Activated CD4-positive, alpha-beta T cell treated with anti-CD3 and anti-CD28 coated beads, Interleukin-2, amount 10 ng/mL, durations not matched to agents 24 days and 14 days (primary cell): ENCODE data around the gene OBP2B. TPM values are rescaled to one million over a fixed set of nuclear protein-coding genes. Genes with fewer than 3 reads are reported as not detected.
"Not testable (repeated sequence)": the region's sequence is repeated elsewhere in the genome, so short reads cannot be mapped to it uniquely, and the experiment has no call there.

Source experiments
- DNase-seq: peaks from one replicate; pipeline ENCODE4 v3.0.0; 2022
- H3K27ac Mint-ChIP-seq: one replicate; pipeline ENCODE4 v1.8.0; 2022; ENCODE audit warnings: mild to moderate bottlenecking, mixed read lengths
- H3K27me3 Mint-ChIP-seq: one replicate; pipeline ENCODE4 v1.8.0; 2022; ENCODE audit warnings: mixed read lengths
- H3K36me3 Mint-ChIP-seq: one replicate; pipeline ENCODE4 v1.8.0; 2022; ENCODE audit warnings: low read depth, mild to moderate bottlenecking, mixed read lengths
- H3K4me1 Mint-ChIP-seq: one replicate; pipeline ENCODE4 v1.8.0; 2021; ENCODE audit warnings: mixed read lengths
- H3K4me3 Mint-ChIP-seq: one replicate; pipeline ENCODE4 v1.8.0; 2022; ENCODE audit warnings: mild to moderate bottlenecking, moderate library complexity, mixed read lengths
- H3K9me3 Mint-ChIP-seq: one replicate; pipeline ENCODE4 v1.8.0; 2021; ENCODE audit warnings: mixed read lengths
- intact Hi-C: fragments of 100-400 bp; cut with micrococcal nuclease; formaldehyde crosslinking; loops from one replicate; pipeline ENCODE4 v1.15.1; 2023
- total RNA-seq: library from RNA; stranded (reverse); gene quantifications from 2 replicates; pipeline ENCODE4 v1.2.3, GENCODE V29; 2022

OBP2B gene
- total RNA-seq, 1 donor from 2014 or later: not detected

GRCh38 chr9:133233681-133234432 is 24.8 kb upstream of the OBP2B start:
- Mint-ChIP-seq H3K4me3 (no peak overlapping the region), H3K9me3 (no peaks in the 10 kb centered on the region), H3K4me1 (peaks cover 1% of the 10 kb centered on the region), H3K27me3 (peaks cover 8% of the 10 kb centered on the region), H3K27ac (no peak overlapping the region), H3K36me3 (no peaks in the 10 kb centered on the region)
- intact Hi-C loops: no loop called here
- DNase-seq: no peak

- H3K9me3 Mint-ChIP-seq, H3K4me1 Mint-ChIP-seq, H3K27me3 Mint-ChIP-seq, H3K4me3 Mint-ChIP-seq, intact Hi-C loops, H3K36me3 Mint-ChIP-seq, DNase-seq, H3K27ac Mint-ChIP-seq: not testable (repeated sequence)
These were observed 23.0 kb upstream of the OBP2B start for GRCh38 chr9:133231934-133232568.

- H3K9me3 Mint-ChIP-seq, H3K36me3 Mint-ChIP-seq, H3K4me3 Mint-ChIP-seq, H3K4me1 Mint-ChIP-seq, H3K27me3 Mint-ChIP-seq, H3K27ac Mint-ChIP-seq, intact Hi-C loops, DNase-seq: not testable (repeated sequence)
These were observed 21.5 kb upstream of the OBP2B start for GRCh38 chr9:133230514-133230913.

GRCh38 chr9:133230093-133230492 is 21.0 kb upstream of the OBP2B start:
- intact Hi-C loops: no loop called here
- H3K27me3 Mint-ChIP-seq: no peaks in the 10 kb centered on the region

GRCh38 chr9:133228474-133229193 is 19.6 kb upstream of the OBP2B start:
- H3K9me3 Mint-ChIP-seq, H3K27me3 Mint-ChIP-seq, H3K36me3 Mint-ChIP-seq, H3K4me3 Mint-ChIP-seq, intact Hi-C loops, H3K27ac Mint-ChIP-seq, H3K4me1 Mint-ChIP-seq, DNase-seq: not testable (repeated sequence)

More at GRCh38 chr9:133230093-133230492, 21.0 kb upstream of the OBP2B start:
- H3K27ac Mint-ChIP-seq: no peak overlapping the region
- no peaks in the 10 kb centered on the region for H3K4me1 Mint-ChIP-seq
- no peak overlapping the region for H3K4me3 Mint-ChIP-seq
- H3K36me3 Mint-ChIP-seq: no peaks in the 10 kb centered on the region
- H3K9me3 Mint-ChIP-seq: no peaks in the 10 kb centered on the region
- no peak for DNase-seq

GRCh38 chr9:133227996-133228395 is 18.9 kb upstream of the OBP2B start:
- H3K9me3 Mint-ChIP-seq, H3K27ac Mint-ChIP-seq, H3K27me3 Mint-ChIP-seq, H3K4me1 Mint-ChIP-seq, DNase-seq, intact Hi-C loops, H3K36me3 Mint-ChIP-seq, H3K4me3 Mint-ChIP-seq: not testable (repeated sequence)

- H3K4me1 Mint-ChIP-seq: no peaks in the 10 kb centered on the region
- H3K9me3 Mint-ChIP-seq: no peaks in the 10 kb centered on the region
- intact Hi-C loops: no loop called here
- no peak overlapping the region for H3K27ac Mint-ChIP-seq
- peaks cover 2% of the 10 kb centered on the region for H3K27me3 Mint-ChIP-seq
- no peak overlapping the region for H3K4me3 Mint-ChIP-seq
- no peaks in the 10 kb centered on the region for H3K36me3 Mint-ChIP-seq
- DNase-seq: no peak
These were observed 18.3 kb upstream of the OBP2B start for GRCh38 chr9:133227242-133227860.

- Mint-ChIP-seq H3K4me3 (no peak overlapping the region), H3K9me3 (no peaks in the 10 kb centered on the region), H3K36me3 (no peaks in the 10 kb centered on the region), H3K4me1 (no peaks in the 10 kb centered on the region), H3K27me3 (peaks cover 3% of the 10 kb centered on the region), H3K27ac (no peak overlapping the region)
- no peak for DNase-seq
- intact Hi-C loops: no loop called here
These were observed 17.4 kb upstream of the OBP2B start for GRCh38 chr9:133226219-133227171.

- peaks cover 2% of the 10 kb centered on the region for H3K4me1 Mint-ChIP-seq
- no peak overlapping the region for H3K27ac Mint-ChIP-seq
- H3K36me3 Mint-ChIP-seq: no peaks in the 10 kb centered on the region
- peaks cover 10% of the 10 kb centered on the region for H3K27me3 Mint-ChIP-seq
- no peak overlapping the region for H3K4me3 Mint-ChIP-seq
- H3K9me3 Mint-ChIP-seq: no peaks in the 10 kb centered on the region
- intact Hi-C loops: no loop called here
- DNase-seq: no peak
These were observed 16.3 kb upstream of the OBP2B start for GRCh38 chr9:133225171-133226011.

GRCh38 chr9:133224762-133225161 is 15.7 kb upstream of the OBP2B start:
- peaks cover 2% of the 10 kb centered on the region for H3K4me1 Mint-ChIP-seq
- intact Hi-C loops: no loop called here
- DNase-seq: no peak
- no peak overlapping the region for H3K27ac Mint-ChIP-seq
- H3K27me3 Mint-ChIP-seq: peaks cover 13% of the 10 kb centered on the region
- H3K36me3 Mint-ChIP-seq: no peaks in the 10 kb centered on the region
- no peaks in the 10 kb centered on the region for H3K9me3 Mint-ChIP-seq
- no peak overlapping the region for H3K4me3 Mint-ChIP-seq

GRCh38 chr9:133223159-133223756 is 14.2 kb upstream of the OBP2B start:
- H3K4me3 Mint-ChIP-seq, H3K4me1 Mint-ChIP-seq, intact Hi-C loops, H3K9me3 Mint-ChIP-seq, DNase-seq, H3K27ac Mint-ChIP-seq, H3K36me3 Mint-ChIP-seq: not testable (repeated sequence)
- H3K27me3 Mint-ChIP-seq: peaks cover 22% of the 10 kb centered on the region

GRCh38 chr9:133221994-133222393 is 12.9 kb upstream of the OBP2B start:
- DNase-seq, H3K9me3 Mint-ChIP-seq, H3K27ac Mint-ChIP-seq, H3K4me3 Mint-ChIP-seq, H3K4me1 Mint-ChIP-seq, intact Hi-C loops, H3K36me3 Mint-ChIP-seq: not testable (repeated sequence)
- H3K27me3 Mint-ChIP-seq: peaks cover 34% of the 10 kb centered on the region
